Muscle layer of colon (tissue), 2 donors: ENCODE data around the gene DNLZ.
"Not testable (repeated sequence)": the region's sequence is repeated elsewhere in the genome, so short reads cannot be mapped to it uniquely, and the experiment has no call there.

ENCODE experiments used
- H3K27ac ChIP-seq: one replicate; pipeline ENCODE4 v1.7.0; 2013; ENCODE audit warnings: low read depth, mild to moderate bottlenecking, low read length, moderate library complexity
- H3K27me3 ChIP-seq, 2 donors: one replicate each; pipeline ENCODE4 v1.7.0; 2013; ENCODE audit warnings: low read length in 2 of 2, mild to moderate bottlenecking in 2 of 2; ENCODE audit not compliant: insufficient read depth in 2 of 2, control insufficient read depth in 1 of 2
- H3K36me3 ChIP-seq: one replicate; pipeline ENCODE4 v1.7.0; 2013; ENCODE audit warnings: mild to moderate bottlenecking, low read length; ENCODE audit not compliant: insufficient read depth
- H3K4me1 ChIP-seq: one replicate; pipeline ENCODE4 v1.7.0; 2013; ENCODE audit warnings: mild to moderate bottlenecking, low read length; ENCODE audit not compliant: insufficient read depth
- H3K4me3 ChIP-seq, 2 donors: one replicate each; pipeline ENCODE4 v1.7.0; 2013; ENCODE audit warnings: low read length in 2 of 2, low read depth in 1 of 2, mild to moderate bottlenecking in 1 of 2, moderate library complexity in 1 of 2
- H3K9ac ChIP-seq: one replicate; pipeline ENCODE4 v1.7.0; 2013; ENCODE audit warnings: low read length
- H3K9me3 ChIP-seq: one replicate; pipeline ENCODE4 v1.7.0; 2013; ENCODE audit warnings: mild to moderate bottlenecking, low read length
- donor health status: abdominal sarcoma.
- donor health status: Adenocarcinoma of cecum.

DNLZ gene

DNA sequence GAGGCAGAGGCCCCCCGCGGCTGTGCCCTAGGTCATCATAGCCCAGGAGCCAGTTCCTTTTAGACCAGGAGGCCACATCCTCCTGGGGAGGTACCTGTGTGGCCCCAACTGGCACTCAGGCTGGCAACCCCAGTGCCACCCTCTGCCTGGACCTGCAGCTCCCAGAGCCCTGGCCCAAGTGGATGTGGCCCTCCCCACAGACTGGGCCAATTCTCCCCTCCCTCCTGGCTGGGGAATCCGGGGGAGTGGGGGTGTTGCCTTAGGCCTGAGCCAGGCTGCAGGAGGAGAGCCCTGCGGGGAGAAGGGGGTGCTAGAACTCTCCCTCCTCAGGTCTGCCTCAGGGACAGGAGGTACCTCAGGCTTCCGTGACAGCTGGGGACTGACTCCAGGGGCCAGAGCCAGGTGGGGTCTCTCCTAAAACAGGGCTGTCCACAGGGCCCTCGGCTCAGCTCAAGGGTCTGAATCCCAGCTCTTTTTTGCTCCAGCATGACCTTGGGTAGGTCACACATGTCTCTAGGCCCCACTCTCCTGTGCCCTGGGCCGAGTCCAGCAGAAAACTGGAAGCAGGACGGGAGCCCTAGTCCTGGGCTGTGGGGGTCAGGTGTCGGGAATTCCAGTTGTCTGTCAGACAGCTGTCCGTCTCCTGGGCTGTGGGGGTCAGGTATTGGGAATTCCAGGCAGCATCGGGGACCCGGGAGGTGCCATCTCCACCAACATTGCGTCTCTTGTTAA, 9.6 kb downstream of the DNLZ start:
- no peaks in the 10 kb centered on the region for H3K27me3 ChIP-seq
- no peaks in the 10 kb centered on the region for H3K9me3 ChIP-seq
- no peak overlapping the region for H3K27ac ChIP-seq
- H3K36me3 ChIP-seq: no peaks in the 10 kb centered on the region
- no peak overlapping the region for H3K9ac ChIP-seq
- H3K4me1 ChIP-seq: peaks cover 11% of the 10 kb centered on the region
- H3K4me3 ChIP-seq: no peak overlapping the region

DNA sequence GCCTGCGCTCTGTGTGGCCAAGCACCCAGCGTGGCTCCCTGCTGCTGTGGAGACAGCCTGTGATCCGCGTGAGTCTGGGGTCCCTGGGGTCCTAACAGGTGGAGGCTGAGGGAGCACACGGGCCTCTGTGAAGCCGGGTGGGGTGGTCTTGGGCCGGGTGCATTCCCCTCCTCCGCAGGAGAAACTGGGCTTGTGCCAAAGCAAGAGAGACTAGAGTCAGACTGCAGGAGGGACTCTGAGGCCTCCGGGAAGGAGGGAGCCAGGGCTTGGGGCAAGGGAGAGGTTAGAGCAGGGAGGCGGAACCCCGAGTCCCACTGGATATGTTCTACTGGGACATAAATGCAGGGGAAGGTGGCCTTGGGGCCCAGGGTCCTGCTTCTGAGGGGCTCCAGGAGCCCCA, 10.5 kb downstream of the DNLZ start:
- peak overlapping the region; percentile 13 for H3K27ac ChIP-seq
- H3K9ac ChIP-seq: no peak overlapping the region
- H3K4me3 ChIP-seq: no peak overlapping the region
- H3K4me1 ChIP-seq: peaks cover 11% of the 10 kb centered on the region
- no peaks in the 10 kb centered on the region for H3K9me3 ChIP-seq
- no peaks in the 10 kb centered on the region for H3K36me3 ChIP-seq
- no peaks in the 10 kb centered on the region for H3K27me3 ChIP-seq

DNA sequence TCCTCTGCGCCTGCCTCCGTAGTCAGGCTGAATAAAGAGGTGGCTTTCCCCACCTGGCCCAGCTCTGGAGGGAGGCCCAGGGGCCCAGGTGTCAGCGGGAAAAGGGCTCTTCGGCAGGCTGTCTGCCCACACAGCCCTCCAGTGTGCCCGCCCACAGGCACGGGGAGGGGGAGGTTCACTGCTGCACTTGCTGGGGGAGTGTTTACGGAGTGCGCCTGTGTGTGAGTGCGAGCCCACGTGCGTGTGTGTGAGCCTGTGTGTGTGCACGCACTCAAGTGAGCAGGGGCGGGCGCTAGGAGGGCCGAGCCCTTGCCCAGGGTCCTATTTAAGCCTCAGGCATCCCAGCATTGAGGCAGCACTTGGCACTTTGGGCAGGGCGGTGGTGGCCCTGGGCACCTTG, 10.9 kb downstream of the DNLZ start:
- H3K36me3 ChIP-seq: no peaks in the 10 kb centered on the region
- H3K9ac ChIP-seq: no peak overlapping the region
- H3K4me1 ChIP-seq: peaks cover 11% of the 10 kb centered on the region
- H3K27me3 ChIP-seq: no peaks in the 10 kb centered on the region
- H3K9me3 ChIP-seq: no peaks in the 10 kb centered on the region
- peak overlapping the region; percentile 13 for H3K27ac ChIP-seq
- H3K4me3 ChIP-seq: no peak overlapping the region

DNA sequence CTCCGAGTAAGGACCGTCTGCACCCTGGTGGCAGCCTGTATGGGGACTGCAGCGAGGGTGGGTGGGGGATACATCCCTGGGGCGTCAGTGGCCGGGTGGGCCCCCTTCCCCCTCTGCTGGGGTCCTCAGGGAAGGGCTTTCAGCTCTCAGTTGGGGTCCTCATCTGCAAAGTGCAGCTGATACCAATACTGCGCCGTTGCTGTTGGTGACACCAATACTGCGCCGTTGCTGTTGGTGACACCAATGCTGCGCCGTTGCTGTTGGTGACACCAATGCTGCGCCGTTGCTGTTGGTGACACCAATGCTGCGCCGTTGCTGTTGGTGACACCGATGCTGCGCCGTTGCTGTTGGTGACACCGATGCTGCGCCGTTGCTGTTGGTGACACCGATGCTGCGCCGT, 11.7 kb downstream of the DNLZ start:
- H3K36me3 ChIP-seq, H3K27me3 ChIP-seq, H3K9ac ChIP-seq, H3K9me3 ChIP-seq, H3K27ac ChIP-seq, H3K4me3 ChIP-seq: not testable (repeated sequence)
- peaks cover 11% of the 10 kb centered on the region for H3K4me1 ChIP-seq

DNA sequence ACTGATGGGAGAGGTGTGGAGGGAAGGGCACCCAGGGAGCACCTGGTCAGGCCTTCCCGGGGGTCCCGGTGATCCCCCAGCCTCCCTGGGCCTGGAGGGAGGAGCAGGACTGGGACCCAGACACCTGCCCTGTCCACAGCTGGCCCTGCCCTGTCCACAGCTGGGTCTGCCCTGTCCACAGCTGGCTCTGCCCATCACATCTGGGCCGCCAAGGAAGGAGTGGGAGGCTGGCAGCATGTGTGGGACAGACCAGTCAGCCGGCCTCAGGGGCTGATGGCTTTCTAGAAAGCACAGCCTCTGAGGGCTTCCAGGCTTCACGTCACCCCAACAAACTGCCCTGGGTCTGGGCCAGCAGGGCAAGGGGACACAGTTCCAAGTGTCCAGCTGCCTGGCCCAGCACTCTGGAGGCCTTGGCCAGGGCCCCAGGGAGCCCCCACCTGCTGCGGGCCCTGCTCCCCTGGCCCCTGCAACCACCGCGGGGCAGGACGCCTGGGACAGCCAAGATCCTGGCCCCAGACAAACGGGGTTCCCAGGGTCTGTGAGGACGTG, 12.2 kb downstream of the DNLZ start:
- Histone ChIP-seq H3K27ac (no peak overlapping the region), H3K27me3 (no peaks in the 10 kb centered on the region), H3K4me1 (peaks cover 11% of the 10 kb centered on the region), H3K4me3 (no peak overlapping the region), H3K9me3 (no peaks in the 10 kb centered on the region), H3K36me3 (no peaks in the 10 kb centered on the region), H3K9ac (no peak overlapping the region)

DNA sequence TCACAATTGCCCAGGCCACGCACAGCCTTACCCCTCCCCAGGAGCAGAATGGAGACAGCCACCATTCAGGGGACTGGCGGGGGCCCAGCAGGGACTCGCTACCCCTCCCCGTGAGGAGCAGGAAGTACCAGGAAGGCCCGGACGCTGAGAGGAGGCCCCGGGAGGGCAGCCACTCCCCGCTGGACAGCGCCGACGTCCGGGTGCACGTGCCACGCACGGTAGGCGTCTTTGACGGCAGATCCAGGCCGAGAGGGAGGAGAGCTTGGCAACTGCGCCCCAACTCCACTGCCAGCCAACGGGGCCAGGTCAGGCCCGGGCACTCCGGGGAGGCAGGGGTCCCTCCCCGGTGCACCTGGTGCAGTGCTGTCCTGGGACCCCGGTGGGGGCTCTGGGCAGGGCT, 14.0 kb downstream of the DNLZ start:
- Histone ChIP-seq H3K36me3 (no peaks in the 10 kb centered on the region), H3K9ac (no peak overlapping the region), H3K4me3 (no peak overlapping the region), H3K27ac (no peak overlapping the region), H3K4me1 (peaks cover 7% of the 10 kb centered on the region), H3K27me3 (no peaks in the 10 kb centered on the region), H3K9me3 (no peaks in the 10 kb centered on the region)

DNA sequence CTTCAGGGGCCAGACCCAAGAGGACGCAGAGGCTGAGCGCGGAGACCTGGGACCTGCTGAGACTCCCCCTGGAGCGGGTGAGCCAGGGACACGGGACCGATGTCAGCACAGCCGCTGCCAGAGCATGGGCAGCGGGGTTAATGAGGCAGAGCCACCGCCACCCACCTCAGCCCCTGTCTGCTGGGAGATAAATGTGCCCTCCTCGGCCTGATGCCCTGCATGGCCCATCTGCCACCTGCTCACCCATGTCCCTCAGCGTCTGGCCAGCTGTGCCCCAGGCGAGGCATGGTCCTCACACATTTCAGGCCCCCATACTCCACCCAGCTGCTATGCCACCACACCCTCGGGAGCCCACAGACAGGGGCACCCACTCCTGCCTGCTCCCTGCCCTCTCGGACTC, 14.9 kb downstream of the DNLZ start:
- no peaks in the 10 kb centered on the region for H3K9me3 ChIP-seq
- no peaks in the 10 kb centered on the region for H3K4me1 ChIP-seq
- H3K36me3 ChIP-seq: no peaks in the 10 kb centered on the region
- H3K4me3 ChIP-seq: no peak overlapping the region
- no peak overlapping the region for H3K9ac ChIP-seq
- H3K27me3 ChIP-seq: no peaks in the 10 kb centered on the region
- no peak overlapping the region for H3K27ac ChIP-seq

DNA sequence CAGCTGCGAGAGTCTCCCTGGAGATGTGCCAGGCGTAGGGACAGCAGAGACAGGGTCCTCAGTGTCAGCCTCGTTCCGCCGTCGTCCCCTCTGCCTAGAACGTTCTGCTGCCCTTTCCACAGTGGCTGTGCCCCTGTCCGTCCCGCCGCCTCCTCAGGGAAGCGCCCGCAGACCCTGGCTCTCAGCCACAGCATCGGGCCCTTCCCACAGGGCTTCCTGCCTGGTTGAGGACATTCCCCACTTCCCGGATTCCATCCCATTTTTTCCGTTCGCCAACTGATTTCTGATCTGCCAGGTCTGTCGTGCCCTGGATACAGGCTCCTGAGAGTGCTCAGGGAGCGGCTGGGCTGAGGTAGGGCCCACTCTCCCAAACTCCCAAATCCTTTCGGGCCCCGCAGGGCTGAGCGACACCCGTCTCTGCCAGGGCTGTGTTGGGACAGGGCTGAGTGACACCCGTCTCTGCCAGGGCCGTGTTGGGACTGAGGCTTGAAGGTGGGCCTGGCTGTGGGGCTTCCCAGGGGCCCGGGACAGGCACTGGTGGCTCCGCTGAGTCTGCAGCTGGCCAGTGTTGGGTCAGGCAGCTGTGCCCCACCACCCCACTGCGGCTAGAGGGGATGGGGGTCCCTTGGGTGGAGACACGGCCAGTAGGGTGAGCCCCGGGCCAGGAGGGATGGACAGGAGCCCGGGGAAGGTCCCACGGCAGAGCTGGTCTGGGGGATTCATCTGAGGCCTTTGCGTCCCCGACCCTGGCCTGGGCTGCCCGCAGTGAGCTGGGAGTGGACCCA, 15.9 kb downstream of the DNLZ start:
- Histone ChIP-seq H3K4me3 (no peak overlapping the region), H3K4me1 (peaks cover 7% of the 10 kb centered on the region), H3K27me3 (no peaks in the 10 kb centered on the region), H3K9ac (no peak overlapping the region), H3K9me3 (no peaks in the 10 kb centered on the region), H3K36me3 (no peaks in the 10 kb centered on the region), H3K27ac (no peak overlapping the region)

DNA sequence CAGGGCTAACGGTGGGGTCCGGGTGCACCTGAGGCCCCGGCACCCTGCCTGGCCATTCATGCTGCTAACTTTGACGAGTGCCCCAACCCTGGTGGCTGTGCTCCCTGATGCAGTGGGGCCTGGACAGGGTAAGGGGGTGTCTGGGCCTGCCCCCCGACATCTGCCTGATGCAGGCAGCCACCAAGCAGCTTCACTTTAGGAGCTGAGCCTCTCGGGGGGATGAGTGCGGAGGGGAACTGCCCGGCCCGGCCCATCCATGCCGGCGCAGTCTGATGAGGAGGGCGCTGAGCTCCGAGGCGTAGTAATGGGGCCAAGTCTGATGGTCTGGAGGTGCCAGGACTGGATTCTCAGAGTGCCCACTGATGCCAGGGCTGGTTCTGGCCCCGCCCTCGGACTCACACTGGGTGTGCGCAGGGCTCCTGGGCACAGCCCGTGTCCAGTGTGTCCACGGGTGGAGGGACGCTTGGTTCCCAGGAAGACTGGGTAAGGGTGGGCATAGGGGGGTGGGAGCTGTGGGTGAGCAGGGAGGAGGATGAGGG, 16.5 kb downstream of the DNLZ start:
- Histone ChIP-seq H3K27me3 (no peaks in the 10 kb centered on the region), H3K36me3 (no peaks in the 10 kb centered on the region), H3K9me3 (no peaks in the 10 kb centered on the region), H3K9ac (no peak overlapping the region), H3K4me1 (peaks cover 9% of the 10 kb centered on the region), H3K27ac (no peak overlapping the region), H3K4me3 (no peak overlapping the region)

DNA sequence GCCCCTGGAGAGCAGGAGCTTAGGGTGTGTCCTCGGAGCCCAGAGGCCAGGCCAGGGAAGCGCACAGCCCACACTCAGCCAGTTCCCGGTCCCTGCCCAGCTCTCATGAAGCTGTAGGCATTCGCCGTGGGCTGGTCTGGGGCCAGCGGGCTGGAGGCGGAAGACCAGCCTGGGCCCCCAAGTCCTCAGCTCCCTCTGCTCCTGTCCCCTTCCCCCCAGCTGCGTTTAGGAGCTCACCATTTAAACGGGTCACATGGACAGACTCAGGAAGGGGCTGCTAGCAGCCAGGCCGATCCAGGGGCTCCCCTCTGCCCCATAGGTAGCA, 17.4 kb downstream of the DNLZ start:
- Histone ChIP-seq H3K9ac (no peak overlapping the region), H3K36me3 (no peaks in the 10 kb centered on the region), H3K4me1 (peaks cover 12% of the 10 kb centered on the region), H3K27ac (no peak overlapping the region), H3K4me3 (no peak overlapping the region), H3K9me3 (no peaks in the 10 kb centered on the region), H3K27me3 (no peaks in the 10 kb centered on the region)

DNA sequence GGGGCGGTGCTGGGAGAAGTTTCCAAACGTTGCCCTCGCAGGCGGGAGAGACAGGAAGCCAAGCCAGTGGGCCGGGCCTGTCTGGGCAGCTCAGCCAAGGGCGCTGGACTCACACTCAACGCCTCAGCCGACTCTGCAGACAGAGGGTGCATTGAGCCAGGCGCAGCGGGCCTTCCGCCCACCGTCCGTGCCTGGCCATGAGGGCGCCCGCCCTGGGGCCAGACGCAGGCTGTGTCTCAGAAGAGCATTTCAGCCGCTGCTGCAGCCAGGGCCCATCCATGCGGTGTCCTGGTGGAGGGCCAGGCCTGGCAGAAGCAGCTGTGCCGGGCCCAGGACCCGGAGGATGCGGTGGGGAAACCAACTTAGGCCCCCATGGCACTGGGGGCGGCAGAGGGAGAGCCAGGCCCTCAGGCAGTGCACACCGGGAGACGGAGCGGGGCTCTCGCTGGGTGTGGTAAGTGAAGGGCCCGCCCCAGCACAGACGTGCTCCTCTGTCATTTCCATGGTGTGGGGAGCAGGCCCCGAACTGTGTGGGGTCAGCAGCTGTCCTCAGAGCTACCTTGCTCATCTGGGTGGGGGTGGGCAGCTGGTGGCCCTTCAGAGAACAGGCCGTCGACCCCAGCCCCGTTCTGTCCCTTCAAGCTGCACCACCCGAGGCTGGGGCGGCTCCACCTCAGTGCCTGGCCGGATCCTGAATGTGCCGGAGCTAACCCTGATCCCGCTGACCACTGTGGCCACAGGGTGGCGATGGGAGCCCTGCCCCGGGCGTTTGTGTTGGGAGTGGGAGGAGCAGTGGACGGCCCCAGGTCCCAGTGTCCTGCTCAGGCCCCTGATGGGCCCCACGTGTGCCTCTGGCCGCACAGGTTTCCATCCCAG, 18.0 kb downstream of the DNLZ start:
- peaks cover 12% of the 10 kb centered on the region for H3K4me1 ChIP-seq
- no peaks in the 10 kb centered on the region for H3K27me3 ChIP-seq
- H3K27ac ChIP-seq: no peak overlapping the region
- H3K9me3 ChIP-seq: no peaks in the 10 kb centered on the region
- no peak overlapping the region for H3K4me3 ChIP-seq
- no peak overlapping the region for H3K9ac ChIP-seq
- H3K36me3 ChIP-seq: no peaks in the 10 kb centered on the region
